HEK293 (cell line): ENCODE measurements around the gene TTLL9.

Experiments used
- ATF2 ChIP-seq: fragments of 450-650 bp; formaldehyde crosslinking; IDR thresholded peaks from 2 replicates; pipeline ENCODE4 v1.5.1; 2016; ENCODE audit warnings: missing biosample characterization, missing genetic modification characterization, low read depth
- BCL11A ChIP-seq: fragments of 450-650 bp; formaldehyde crosslinking; IDR thresholded peaks from 2 replicates; pipeline ENCODE4 v1.5.1; 2016; ENCODE audit warnings: low read depth, missing biosample characterization, missing genetic modification characterization
- BCL11B ChIP-seq: fragments of 450-650 bp; formaldehyde crosslinking; IDR thresholded peaks from 2 replicates; pipeline ENCODE4 v1.5.1; 2016; ENCODE audit warnings: low read depth, missing biosample characterization, missing genetic modification characterization
- FEZF1 ChIP-seq: fragments of 450-650 bp; formaldehyde crosslinking; IDR thresholded peaks from 2 replicates; pipeline ENCODE4 v1.5.1; 2016; ENCODE audit warnings: missing biosample characterization, missing genetic modification characterization
- GLIS2 ChIP-seq: fragments of 450-650 bp; formaldehyde crosslinking; IDR thresholded peaks from 2 replicates; pipeline ENCODE4 v1.5.1; 2016; ENCODE audit warnings: missing biosample characterization, missing genetic modification characterization
- KLF9 ChIP-seq: fragments of 450-650 bp; formaldehyde crosslinking; IDR thresholded peaks from 2 replicates; pipeline ENCODE4 v1.5.1; 2016; ENCODE audit warnings: missing biosample characterization, missing genetic modification characterization, low read depth
- MZF1 ChIP-seq: fragments of 450-650 bp; formaldehyde crosslinking; IDR thresholded peaks from 2 replicates; pipeline ENCODE4 v1.5.1; 2017; ENCODE audit warnings: missing biosample characterization, missing genetic modification characterization, borderline replicate concordance
- PRDM6 ChIP-seq: fragments of 450-650 bp; formaldehyde crosslinking; IDR thresholded peaks from 2 replicates; pipeline ENCODE4 v1.5.1; 2017; ENCODE audit warnings: missing biosample characterization, missing genetic modification characterization
- RBAK ChIP-seq: fragments of 450-650 bp; formaldehyde crosslinking; IDR thresholded peaks from 2 replicates; pipeline ENCODE4 v1.5.1; 2016; ENCODE audit warnings: missing biosample characterization, missing genetic modification characterization
- SALL2 ChIP-seq: fragments of 450-650 bp; formaldehyde crosslinking; IDR thresholded peaks from 2 replicates; pipeline ENCODE4 v1.5.0; 2017; ENCODE audit warnings: missing biosample characterization, mild to moderate bottlenecking, missing genetic modification characterization, borderline replicate concordance
- SP7 ChIP-seq: fragments of 450-650 bp; formaldehyde crosslinking; IDR thresholded peaks from 2 replicates; pipeline ENCODE4 v1.5.1; 2016; ENCODE audit warnings: missing biosample characterization, missing genetic modification characterization
- TCF7L2 ChIP-seq: IDR thresholded peaks from 2 replicates; pipeline ENCODE4 v1.6.1; 2011; ENCODE audit warnings: low read depth, mild to moderate bottlenecking, inconsistent platforms, low read length, moderate library complexity, borderline replicate concordance
- ZBTB10 ChIP-seq: fragments of 450-650 bp; formaldehyde crosslinking; IDR thresholded peaks from 2 replicates; pipeline ENCODE4 v1.5.1; 2016; ENCODE audit warnings: missing biosample characterization, missing genetic modification characterization
- ZBTB20 ChIP-seq: fragments of 450-650 bp; formaldehyde crosslinking; IDR thresholded peaks from 2 replicates; pipeline ENCODE4 v1.5.1; 2016; ENCODE audit warnings: missing biosample characterization, missing genetic modification characterization
- ZFP3 ChIP-seq: fragments of 450-650 bp; formaldehyde crosslinking; IDR thresholded peaks from 2 replicates; pipeline ENCODE4 v1.5.1; 2016; ENCODE audit warnings: low read depth, missing biosample characterization, missing genetic modification characterization
- ZIC2 ChIP-seq: fragments of 450-650 bp; formaldehyde crosslinking; IDR thresholded peaks from 2 replicates; pipeline ENCODE4 v1.5.1; 2016; ENCODE audit warnings: missing biosample characterization, missing genetic modification characterization
- ZNF132 ChIP-seq: fragments of 450-650 bp; formaldehyde crosslinking; IDR thresholded peaks from 2 replicates; pipeline ENCODE4 v1.5.1; 2017; ENCODE audit warnings: missing biosample characterization, missing genetic modification characterization, borderline replicate concordance
- ZNF140 ChIP-seq: fragments of 450-650 bp; formaldehyde crosslinking; IDR thresholded peaks from 2 replicates; pipeline ENCODE4 v1.5.1; 2016; ENCODE audit warnings: missing biosample characterization, missing genetic modification characterization
- ZNF169 ChIP-seq: fragments of 450-650 bp; formaldehyde crosslinking; IDR thresholded peaks from 2 replicates; pipeline ENCODE4 v1.5.1; 2016; ENCODE audit warnings: missing biosample characterization, missing genetic modification characterization
- ZNF19 ChIP-seq: fragments of 450-650 bp; formaldehyde crosslinking; IDR thresholded peaks from 2 replicates; pipeline ENCODE4; 2016; ENCODE audit warnings: missing biosample characterization, missing genetic modification characterization, low read depth
- ZNF2 ChIP-seq: fragments of 450-650 bp; formaldehyde crosslinking; IDR thresholded peaks from 2 replicates; pipeline ENCODE4 v1.5.1; 2016; ENCODE audit warnings: missing biosample characterization, missing genetic modification characterization
- ZNF292 ChIP-seq: fragments of 450-650 bp; formaldehyde crosslinking; IDR thresholded peaks from 2 replicates; pipeline ENCODE4 v1.5.1; 2016; ENCODE audit warnings: low read depth, missing biosample characterization, missing genetic modification characterization, borderline replicate concordance
- ZNF341 ChIP-seq: fragments of 450-650 bp; formaldehyde crosslinking; IDR thresholded peaks from 2 replicates; pipeline ENCODE4; 2016; ENCODE audit warnings: low read depth, missing biosample characterization, missing genetic modification characterization
- ZNF350 ChIP-seq: fragments of 450-650 bp; formaldehyde crosslinking; IDR thresholded peaks from 2 replicates; pipeline ENCODE4 v1.5.0; 2017; ENCODE audit warnings: missing biosample characterization, mild to moderate bottlenecking, missing genetic modification characterization
- ZNF394 ChIP-seq: fragments of 450-650 bp; formaldehyde crosslinking; IDR thresholded peaks from 2 replicates; pipeline ENCODE4 v1.5.1; 2016; ENCODE audit warnings: missing biosample characterization, missing genetic modification characterization, mild to moderate bottlenecking, moderate library complexity, borderline replicate concordance
- ZNF426 ChIP-seq: fragments of 450-650 bp; formaldehyde crosslinking; IDR thresholded peaks from 2 replicates; pipeline ENCODE4 v1.5.1; 2017; ENCODE audit warnings: missing biosample characterization, missing genetic modification characterization, mild to moderate bottlenecking, inconsistent platforms, moderate library complexity
- ZNF433 ChIP-seq: fragments of 450-650 bp; formaldehyde crosslinking; IDR thresholded peaks from 2 replicates; pipeline ENCODE4 v1.5.1; 2016; ENCODE audit warnings: missing biosample characterization, missing genetic modification characterization, low read depth
- ZNF521 ChIP-seq: fragments of 450-650 bp; formaldehyde crosslinking; IDR thresholded peaks from 2 replicates; pipeline ENCODE4 v1.5.1; 2017; ENCODE audit warnings: missing biosample characterization, mild to moderate bottlenecking, missing genetic modification characterization
- ZNF529 ChIP-seq: fragments of 450-650 bp; formaldehyde crosslinking; IDR thresholded peaks from 2 replicates; pipeline ENCODE4 v1.5.1; 2017; ENCODE audit warnings: missing genetic modification characterization, missing biosample characterization; ENCODE audit not compliant: insufficient replicate concordance
- ZNF600 ChIP-seq: fragments of 450-650 bp; formaldehyde crosslinking; IDR thresholded peaks from 2 replicates; pipeline ENCODE4 v1.5.1; 2016; ENCODE audit warnings: missing biosample characterization, missing genetic modification characterization
- ZNF621 ChIP-seq: fragments of 450-650 bp; formaldehyde crosslinking; IDR thresholded peaks from 2 replicates; pipeline ENCODE4 v1.5.1; 2017; ENCODE audit warnings: missing biosample characterization, missing genetic modification characterization
- ZNF639 ChIP-seq: fragments of 450-650 bp; formaldehyde crosslinking; IDR thresholded peaks from 2 replicates; pipeline ENCODE4 v1.5.1; 2016; ENCODE audit warnings: missing biosample characterization, missing genetic modification characterization
- ZNF701 ChIP-seq: fragments of 450-650 bp; formaldehyde crosslinking; IDR thresholded peaks from 2 replicates; pipeline ENCODE4 v1.5.1; 2016; ENCODE audit warnings: missing biosample characterization, missing genetic modification characterization
- ZNF76 ChIP-seq: fragments of 450-650 bp; formaldehyde crosslinking; IDR thresholded peaks from 2 replicates; pipeline ENCODE4; 2016; ENCODE audit warnings: low read depth, missing biosample characterization, missing genetic modification characterization, borderline replicate concordance

TTLL9 gene

GRCh38 chr20:31923388-31924331 is 53.2 kb downstream of the TTLL9 start (continued):
- no peak for TF ChIP-seq ZNF19 (tag by site-specific recombination)
- no peak for TF ChIP-seq SP7 (tag by site-specific recombination)
- no peak for TF ChIP-seq ZNF426 (tag by site-specific recombination)
- no peak for TF ChIP-seq TCF7L2
- no peak for TF ChIP-seq ZNF132
- no peak for TF ChIP-seq ZNF621 (tag by site-specific recombination)
- peak; percentile 90 for TF ChIP-seq ZIC2 (tag by site-specific recombination)
- TF ChIP-seq MZF1: no peak
- no peak; the same call in 1 of the 2 replicates for TF ChIP-seq ZNF394
- TF ChIP-seq ZNF350 (tag by site-specific recombination): no peak
- TF ChIP-seq ATF2: no peak
- no peak for TF ChIP-seq ZNF433 (tag by site-specific recombination)
- TF ChIP-seq PRDM6 (tag by site-specific recombination): no peak
- TF ChIP-seq ZNF600 (tag by site-specific recombination): no peak
- no peak for TF ChIP-seq ZNF529 (tag by site-specific recombination)
- peak; percentile 32; the same call in 1 of the 2 replicates for TF ChIP-seq ZNF341
- TF ChIP-seq ZNF140 (tag by site-specific recombination): no peak
- TF ChIP-seq ZNF701 (tag by site-specific recombination): no peak
- peak; percentile 68 for TF ChIP-seq GLIS2 (tag by site-specific recombination)
- no peak for TF ChIP-seq KLF9
- TF ChIP-seq ZNF639: no peak
- no peak for TF ChIP-seq ZBTB20 (tag by site-specific recombination)
- no peak for TF ChIP-seq ZNF521 (tag by site-specific recombination)
- no peak for TF ChIP-seq ZNF292 (tag by site-specific recombination)
- TF ChIP-seq BCL11B (tag by site-specific recombination): no peak
- no peak for TF ChIP-seq ZNF2 (tag by site-specific recombination)
- no peak for TF ChIP-seq ZBTB10 (tag by site-specific recombination)
- TF ChIP-seq ZNF76 (tag by site-specific recombination): no peak
- no peak for TF ChIP-seq FEZF1 (tag by site-specific recombination)
- no peak for TF ChIP-seq BCL11A (tag by site-specific recombination)
- no peak for TF ChIP-seq ZFP3
- no peak for TF ChIP-seq RBAK (tag by site-specific recombination)
- TF ChIP-seq ZNF169 (tag by site-specific recombination): no peak
- no peak for TF ChIP-seq SALL2 (tag by site-specific recombination)
